Activated B cell treated with CpG ODN at 0.5 μM for 24 hours (primary cell): Measurements from ENCODE around the gene TFEB. TPM values are rescaled to one million over a fixed set of nuclear protein-coding genes. Genes with fewer than 3 reads are reported as not detected.

Experiments
- ATAC-seq: fragments of 200-7000 bp; cut with Tn5 transposase; one replicate; pipeline ENCODE4 v1.10.0; 2021; ENCODE audit warnings: low read depth, mild to moderate bottlenecking, moderate library complexity
- CTCF ChIA-PET: fragments of 350-600 bp; sonication (Branson Sonifier 250); formaldehyde crosslinking; loops from one replicate; lab custom pipeline; 2021; ENCODE audit warnings: antibody characterized with exemption; lab: Charles Lee
- POLR2A ChIA-PET: fragments of 350-600 bp; sonication (Branson Sonifier 250); formaldehyde crosslinking; loops from one replicate; lab custom pipeline; 2021; ENCODE audit warnings: antibody characterized with exemption; lab: Charles Lee
- DNase-seq: peaks from one replicate; pipeline ENCODE4 v3.0.0; 2022
- H3K27ac Mint-ChIP-seq: one replicate; pipeline ENCODE4 v1.8.0; 2020; ENCODE audit warnings: mixed read lengths
- H3K27me3 Mint-ChIP-seq: one replicate; pipeline ENCODE4 v1.8.0; 2021; ENCODE audit warnings: mixed read lengths
- H3K36me3 Mint-ChIP-seq: one replicate; pipeline ENCODE4 v1.8.0; 2021; ENCODE audit warnings: low read depth, mixed read lengths
- H3K4me1 Mint-ChIP-seq: one replicate; pipeline ENCODE4 v1.8.0; 2021; ENCODE audit warnings: mixed read lengths
- H3K4me3 Mint-ChIP-seq: one replicate; pipeline ENCODE4 v1.8.0; 2020; ENCODE audit warnings: mild to moderate bottlenecking, mixed read lengths
- H3K9me3 Mint-ChIP-seq: one replicate; pipeline ENCODE4 v1.8.0; 2020; ENCODE audit warnings: mixed read lengths
- intact Hi-C: fragments of 100-400 bp; cut with micrococcal nuclease; formaldehyde crosslinking; loops from one replicate; pipeline ENCODE4 v1.15.1; 2024
- total RNA-seq: library from RNA; stranded (reverse); gene quantifications from 2 replicates; pipeline ENCODE4 v1.2.3, GENCODE V29; 2022
- TF ChIP-seq, protein P1 (sequence below): fragments of 200-600 bp; IDR thresholded peaks from one replicate; pipeline ENCODE4 v1.8.0; 2022; ENCODE audit warnings: antibody characterized with exemption, mild to moderate bottlenecking

TFEB gene
- total RNA-seq, 1 donor from 2014 or later: 203 TPM

DNA sequence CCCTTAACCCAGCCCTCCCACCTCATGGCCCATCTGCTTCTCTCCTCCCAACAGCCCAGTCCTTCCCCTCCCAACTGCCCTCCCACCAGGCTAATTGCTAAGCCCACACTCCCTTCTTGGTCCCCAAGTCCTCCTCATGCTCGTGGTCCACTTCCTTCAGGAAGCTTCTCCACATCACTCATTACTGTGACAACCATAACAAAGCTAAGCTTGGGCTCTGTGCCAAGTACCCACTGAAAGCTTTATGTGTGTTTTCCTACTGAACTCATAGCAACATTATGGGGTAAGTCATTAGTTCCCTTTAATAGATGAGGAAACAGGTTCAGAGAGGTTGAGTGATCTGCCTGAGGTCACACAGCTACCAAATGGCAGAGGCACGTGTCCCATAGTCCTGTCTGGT, 28.1 kb upstream of the TFEB start:
- Mint-ChIP-seq H3K27ac (no peak overlapping the region), H3K27me3 (peaks cover 6% of the 10 kb centered on the region), H3K4me1 (no peaks in the 10 kb centered on the region), H3K36me3 (no peaks in the 10 kb centered on the region), H3K9me3 (no peaks in the 10 kb centered on the region), H3K4me3 (no peak overlapping the region)
- DNase-seq (no peak), ATAC-seq (no peak)
- TF ChIP-seq, protein P1, sequence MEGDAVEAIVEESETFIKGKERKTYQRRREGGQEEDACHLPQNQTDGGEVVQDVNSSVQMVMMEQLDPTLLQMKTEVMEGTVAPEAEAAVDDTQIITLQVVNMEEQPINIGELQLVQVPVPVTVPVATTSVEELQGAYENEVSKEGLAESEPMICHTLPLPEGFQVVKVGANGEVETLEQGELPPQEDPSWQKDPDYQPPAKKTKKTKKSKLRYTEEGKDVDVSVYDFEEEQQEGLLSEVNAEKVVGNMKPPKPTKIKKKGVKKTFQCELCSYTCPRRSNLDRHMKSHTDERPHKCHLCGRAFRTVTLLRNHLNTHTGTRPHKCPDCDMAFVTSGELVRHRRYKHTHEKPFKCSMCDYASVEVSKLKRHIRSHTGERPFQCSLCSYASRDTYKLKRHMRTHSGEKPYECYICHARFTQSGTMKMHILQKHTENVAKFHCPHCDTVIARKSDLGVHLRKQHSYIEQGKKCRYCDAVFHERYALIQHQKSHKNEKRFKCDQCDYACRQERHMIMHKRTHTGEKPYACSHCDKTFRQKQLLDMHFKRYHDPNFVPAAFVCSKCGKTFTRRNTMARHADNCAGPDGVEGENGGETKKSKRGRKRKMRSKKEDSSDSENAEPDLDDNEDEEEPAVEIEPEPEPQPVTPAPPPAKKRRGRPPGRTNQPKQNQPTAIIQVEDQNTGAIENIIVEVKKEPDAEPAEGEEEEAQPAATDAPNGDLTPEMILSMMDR: no peak
- POLR2A ChIA-PET: no interaction called here
- CTCF ChIA-PET: no interaction called here
- intact Hi-C loops: no loop called here

DNA sequence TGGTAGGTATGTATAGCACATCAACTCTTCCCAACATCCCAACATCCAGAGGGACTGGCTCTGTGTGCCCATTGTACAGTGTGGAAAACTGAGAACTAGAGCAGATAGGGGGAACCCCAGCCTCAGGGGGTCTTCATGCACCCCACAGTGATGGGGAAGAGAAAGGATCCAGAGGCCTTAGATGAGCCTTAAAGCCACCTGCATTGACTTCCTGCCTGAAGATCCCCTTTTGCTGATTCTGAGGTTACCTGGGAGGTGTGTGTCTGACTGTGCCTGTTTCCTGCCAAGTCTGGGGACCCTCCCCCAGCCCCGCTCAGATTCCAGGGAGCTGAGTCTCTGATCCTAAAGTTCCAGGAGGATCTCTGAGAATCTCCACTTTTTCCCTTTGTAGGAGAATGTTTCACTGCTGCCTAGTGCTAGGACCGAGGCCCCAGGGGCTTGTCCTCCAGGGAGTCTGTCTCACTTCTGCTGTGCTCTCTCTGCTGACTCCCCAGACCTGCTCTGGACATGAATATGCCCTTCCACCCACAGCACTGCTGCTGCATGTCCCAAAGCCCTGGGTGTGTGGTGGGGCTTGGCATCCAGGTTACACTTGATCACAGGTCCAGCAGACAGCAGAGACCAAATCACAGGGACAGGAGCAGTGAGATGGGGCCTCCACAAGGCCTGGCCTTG, 24.6 kb upstream of the TFEB start:
- no peak for ATAC-seq

DNA sequence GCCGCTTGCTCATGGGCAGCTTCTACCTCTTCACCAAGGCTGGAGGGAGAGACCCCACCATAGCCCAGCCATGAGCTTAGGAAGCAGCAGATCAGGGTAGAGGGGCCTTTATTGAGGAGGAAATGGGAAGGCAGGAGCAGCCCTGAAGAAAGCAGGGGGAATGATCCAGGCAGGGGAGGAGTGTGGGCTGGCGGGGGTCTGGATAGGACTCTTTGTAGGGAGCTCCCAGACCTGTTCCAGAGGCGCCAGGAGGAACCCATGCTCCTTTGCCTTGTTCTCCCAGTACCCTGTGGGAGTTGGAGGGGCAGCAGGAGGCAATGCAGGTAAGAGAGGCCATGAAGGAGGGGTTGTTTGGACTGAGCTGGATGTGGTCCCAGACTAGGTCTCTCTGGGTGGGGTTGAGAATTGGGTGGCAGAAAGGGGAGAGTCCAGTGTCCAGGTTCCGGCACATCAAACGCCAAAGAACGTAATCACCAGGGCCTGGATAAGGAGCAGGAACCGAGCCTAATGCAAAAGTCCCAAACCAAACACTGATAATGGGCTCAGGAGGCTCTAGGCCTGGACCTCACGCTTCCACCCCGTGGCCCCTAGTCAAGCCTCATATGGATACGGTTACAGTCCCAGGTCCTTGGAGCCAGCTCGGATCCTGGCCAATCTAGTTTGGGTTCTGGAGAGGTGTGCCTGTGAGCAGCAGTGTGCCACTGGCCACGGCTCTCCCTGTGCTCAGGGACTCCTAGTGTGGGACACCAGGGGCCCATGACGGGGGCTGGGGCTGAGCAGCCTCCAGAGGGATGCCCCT, 23.9 kb upstream of the TFEB start:
- ChIA-PET CTCF (no interaction called here), POLR2A (no interaction called here)
- TF ChIP-seq, protein P1: no peak
- Mint-ChIP-seq H3K27me3 (peaks cover 8% of the 10 kb centered on the region), H3K9me3 (no peaks in the 10 kb centered on the region), H3K27ac (no peak overlapping the region), H3K4me3 (no peak overlapping the region), H3K36me3 (no peaks in the 10 kb centered on the region), H3K4me1 (no peaks in the 10 kb centered on the region)
- ATAC-seq (no peak), DNase-seq (no peak)
- intact Hi-C loops: no loop called here

More for the DNA sequence above, 24.6 kb upstream of the TFEB start:
- intact Hi-C loops: no loop called here
- H3K27me3 Mint-ChIP-seq: peaks cover 8% of the 10 kb centered on the region
- H3K36me3 Mint-ChIP-seq: no peaks in the 10 kb centered on the region
- H3K27ac Mint-ChIP-seq: no peak overlapping the region
- POLR2A ChIA-PET: no interaction called here
- DNase-seq: no peak
- no peaks in the 10 kb centered on the region for H3K9me3 Mint-ChIP-seq
- H3K4me3 Mint-ChIP-seq: no peak overlapping the region
- TF ChIP-seq, protein P1: no peak
- CTCF ChIA-PET: no interaction called here
- no peaks in the 10 kb centered on the region for H3K4me1 Mint-ChIP-seq

DNA sequence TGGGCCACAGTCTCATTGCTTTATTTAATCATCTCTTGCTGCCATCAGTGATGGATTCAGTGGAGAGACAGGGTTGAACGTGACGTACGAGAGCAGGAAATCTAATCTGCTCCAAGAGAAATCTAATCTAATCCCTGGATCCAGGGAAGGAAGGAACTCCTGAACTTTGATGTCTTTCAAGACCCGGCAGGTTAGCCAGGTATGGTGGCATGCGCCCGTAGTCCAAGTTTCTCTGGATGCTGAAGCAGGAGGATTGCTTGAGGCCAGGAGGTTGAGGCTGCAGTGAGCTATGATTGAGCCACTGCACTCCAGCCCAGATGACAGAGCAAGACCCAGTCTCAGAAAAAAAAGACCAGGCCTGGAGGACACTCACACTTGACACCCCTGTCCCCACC, 23.2 kb upstream of the TFEB start:
- intact Hi-C loops: no loop called here
- Mint-ChIP-seq H3K36me3 (no peaks in the 10 kb centered on the region), H3K9me3 (no peaks in the 10 kb centered on the region), H3K27ac (no peak overlapping the region), H3K4me3 (no peak overlapping the region), H3K4me1 (no peaks in the 10 kb centered on the region), H3K27me3 (peaks cover 8% of the 10 kb centered on the region)
- POLR2A ChIA-PET: no interaction called here
- ATAC-seq (no peak), DNase-seq (no peak)
- TF ChIP-seq, protein P1: no peak
- CTCF ChIA-PET: no interaction called here

DNA sequence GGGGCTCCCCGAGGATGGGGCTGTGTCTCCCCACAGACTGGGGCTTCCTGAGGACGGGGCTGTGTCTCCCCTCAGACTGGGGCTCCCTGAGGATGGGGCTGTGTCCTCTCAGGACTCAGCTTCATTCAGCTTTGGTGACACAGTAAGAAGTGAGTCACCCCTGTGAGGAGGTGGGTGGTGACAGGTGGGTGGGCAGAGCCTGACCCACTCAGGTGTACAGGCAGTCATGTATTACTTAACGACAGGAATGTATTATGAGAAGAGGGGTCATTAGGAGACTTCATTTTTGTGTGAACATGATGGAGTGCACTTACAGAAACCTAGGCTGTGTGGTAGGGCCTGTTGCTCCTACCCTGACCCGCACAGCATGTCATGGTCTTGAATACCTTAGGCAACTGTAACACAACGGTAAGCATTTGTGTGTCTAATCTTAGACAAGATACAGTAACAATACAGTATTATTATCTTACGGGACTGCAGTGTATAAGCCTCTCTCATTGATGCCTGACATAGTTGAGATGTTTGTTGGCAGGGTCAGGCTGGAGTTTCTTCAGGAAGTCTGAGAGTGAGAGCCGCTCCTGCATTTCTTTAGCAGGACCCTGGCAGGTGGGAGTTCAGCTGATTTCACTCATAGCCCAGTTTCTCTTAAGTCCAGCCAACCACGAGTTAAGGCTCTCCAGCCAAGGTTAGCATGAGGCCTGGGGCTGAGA, 22.7 kb upstream of the TFEB start:
- ChIA-PET CTCF (no interaction called here), POLR2A (interaction anchor here (0.8 kb wide), 1 partner anchor 10 kb away, joined by 4 read pairs; no protein-coding TSS in a partner anchor)
- TF ChIP-seq, protein P1: no peak
- DNase-seq (no peak), ATAC-seq (no peak)
- intact Hi-C loops: no loop called here
- H3K27me3 Mint-ChIP-seq: peaks cover 5% of the 10 kb centered on the region
- no peak overlapping the region for H3K27ac Mint-ChIP-seq
- H3K4me3 Mint-ChIP-seq: no peak overlapping the region
- no peaks in the 10 kb centered on the region for H3K4me1 Mint-ChIP-seq
- H3K9me3 Mint-ChIP-seq: no peaks in the 10 kb centered on the region
- H3K36me3 Mint-ChIP-seq: no peaks in the 10 kb centered on the region
